ENCODE measurements around the gene SMIM5. TPM values are rescaled to one million over a fixed set of nuclear protein-coding genes. Genes with fewer than 3 reads are reported as not detected.
A peak's percentile ranks its signal among the peaks of the same experiment; 100 is the strongest.

SMIM5 gene
- total RNA-seq, 4 donors from 2014 or later: 68.8 to 161 (median 97.1) TPM; not detected in 1

GRCh38 chr17:75673487-75673886 is 40.3 kb downstream of the SMIM5 start:
- H3K9me3 ChIP-seq: no peaks in the 10 kb centered on the region
- H3K4me3 ChIP-seq: no peak overlapping the region
- H3K36me3 ChIP-seq: peaks cover 0 to 66% (median 0%) of the 10 kb centered on the region in 3 donors
- no peak overlapping the region for H3K27ac ChIP-seq
- peaks cover 0 to 14% (median 0%) of the 10 kb centered on the region in 4 donors for H3K4me1 ChIP-seq
- DNase-seq: no peak
- H3K27me3 ChIP-seq: no peaks in the 10 kb centered on the region
- TF ChIP-seq POLR2A (IDR thresholded peaks at IDR 0.05) (no peak), CTCF (IDR thresholded peaks at IDR 0.05) (no peak)

GRCh38 chr17:75676461-75676860 is 43.2 kb downstream of the SMIM5 start:
- peaks cover 0 to 6% (median 0%) of the 10 kb centered on the region in 4 donors for H3K4me1 ChIP-seq
- H3K36me3 ChIP-seq: peaks cover 0 to 43% (median 0%) of the 10 kb centered on the region in 3 donors
- TF ChIP-seq CTCF (IDR thresholded peaks at IDR 0.05): no peak
- TF ChIP-seq POLR2A (IDR thresholded peaks at IDR 0.05): no peak
- DNase-seq: no peak
- no peaks in the 10 kb centered on the region for H3K9me3 ChIP-seq
- no peak overlapping the region for H3K4me3 ChIP-seq
- no peaks in the 10 kb centered on the region for H3K27me3 ChIP-seq
- no peak overlapping the region for H3K27ac ChIP-seq

- peak in 4 of 6 experiments; percentile 20 to 83 (median 75) for TF ChIP-seq CTCF (IDR thresholded peaks at IDR 0.05)
- TF ChIP-seq POLR2A (IDR thresholded peaks at IDR 0.05): no peak
- no peak overlapping the region for H3K4me3 ChIP-seq
- no peaks in the 10 kb centered on the region for H3K9me3 ChIP-seq
- H3K27ac ChIP-seq: peak overlapping the region in 2 of 4 donors; percentile 58 to 65
- H3K36me3 ChIP-seq: peaks cover 0 to 15% (median 0%) of the 10 kb centered on the region in 3 donors
- H3K4me1 ChIP-seq: peaks cover 0 to 20% (median 0%) of the 10 kb centered on the region in 4 donors
- peak in 1 of 3 donors; percentile 74 for DNase-seq
- H3K27me3 ChIP-seq: no peaks in the 10 kb centered on the region
Measured at GRCh38 chr17:75679706-75680211, 46.5 kb downstream of the SMIM5 start.

- Histone ChIP-seq H3K4me3 (no peak overlapping the region), H3K4me1 (peaks cover 0 to 21% (median 0%) of the 10 kb centered on the region in 4 donors), H3K9me3 (no peaks in the 10 kb centered on the region), H3K36me3 (peaks cover 0 to 15% (median 0%) of the 10 kb centered on the region in 3 donors), H3K27me3 (no peaks in the 10 kb centered on the region), H3K27ac (peak overlapping the region in 2 of 4 donors; percentile 58 to 65)
- no peak for DNase-seq
- TF ChIP-seq CTCF (IDR thresholded peaks at IDR 0.05): no peak
- TF ChIP-seq POLR2A (IDR thresholded peaks at IDR 0.05): no peak
Measured at GRCh38 chr17:75680431-75680830, 47.2 kb downstream of the SMIM5 start.

GRCh38 chr17:75681289-75681688 is 48.1 kb downstream of the SMIM5 start:
- H3K36me3 ChIP-seq: peaks cover 0 to 8% (median 0%) of the 10 kb centered on the region in 3 donors
- no peaks in the 10 kb centered on the region for H3K9me3 ChIP-seq
- no peak overlapping the region for H3K4me3 ChIP-seq
- peaks cover 0 to 30% (median 2%) of the 10 kb centered on the region in 4 donors for H3K4me1 ChIP-seq
- H3K27me3 ChIP-seq: no peaks in the 10 kb centered on the region
- DNase-seq: no peak
- H3K27ac ChIP-seq: no peak overlapping the region
- no peak for TF ChIP-seq POLR2A (IDR thresholded peaks at IDR 0.05)
- TF ChIP-seq CTCF (IDR thresholded peaks at IDR 0.05): no peak
